Vagina (tissue), 2 donors: ENCODE data around the gene MIS18BP1.

Experiments
- POLR2A ChIP-seq, 2 donors: fragments of 450-650 bp; IDR thresholded peaks; one replicate each; pipeline ENCODE4 v1.6.1; 2017; ENCODE audit warnings: antibody characterized with exemption in 2 of 2, mild to moderate bottlenecking in 2 of 2, moderate library complexity in 2 of 2
- POLR2AphosphoS5 ChIP-seq, 2 donors: sonication (generic); formaldehyde crosslinking; IDR thresholded peaks; one replicate each; pipeline ENCODE4 v1.9.0; 2017; ENCODE audit warnings: antibody characterized with exemption in 2 of 2, mild to moderate bottlenecking in 2 of 2, low read depth in 1 of 2; ENCODE audit not compliant: insufficient read depth in 1 of 2
- TF ChIP-seq, protein P1 (sequence below), 3 experiments: fragments of 450-650 bp in 2 of 3; fragments of 200-600 bp in 1 of 3; sonication (generic) in 1 of 3; IDR thresholded peaks; one replicate each; pipeline ENCODE4 v1.5.1; 2017 to 2019; ENCODE audit warnings: antibody characterized with exemption in 3 of 3, mild to moderate bottlenecking in 2 of 3, moderate library complexity in 2 of 3

DNA sequence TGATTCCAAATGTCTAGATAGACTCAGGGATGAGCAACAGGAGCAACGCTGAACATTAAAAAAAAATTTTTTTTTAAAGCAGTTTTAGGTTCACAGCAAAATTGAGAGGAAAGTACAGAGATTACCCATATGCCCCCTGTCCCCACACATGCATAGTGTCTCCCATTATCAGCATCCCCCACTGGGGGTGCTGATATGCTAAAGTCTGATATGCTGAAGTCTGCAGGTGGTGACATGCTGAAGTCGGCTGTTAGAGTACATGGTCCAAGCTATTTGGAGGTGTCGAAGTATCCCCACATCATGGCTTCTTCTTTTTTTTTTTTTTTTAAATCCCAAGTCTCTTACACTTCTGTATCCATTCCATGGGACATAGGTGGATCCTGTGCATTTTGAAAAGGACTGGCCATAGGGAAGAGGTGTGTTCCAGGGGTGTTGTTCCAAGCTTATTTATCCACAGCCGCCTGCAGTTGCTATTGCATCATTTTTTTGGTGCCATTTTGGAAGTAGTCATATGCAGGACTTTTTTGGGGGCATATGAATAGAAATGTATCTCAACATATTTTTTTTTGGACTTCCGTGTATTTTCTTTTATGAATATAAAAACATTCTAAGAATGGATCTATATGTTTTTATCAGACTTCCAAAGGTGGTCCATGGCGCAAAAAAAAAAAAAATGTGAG lies 19.0 kb upstream of the MIS18BP1 start:
- TF ChIP-seq, protein P1, sequence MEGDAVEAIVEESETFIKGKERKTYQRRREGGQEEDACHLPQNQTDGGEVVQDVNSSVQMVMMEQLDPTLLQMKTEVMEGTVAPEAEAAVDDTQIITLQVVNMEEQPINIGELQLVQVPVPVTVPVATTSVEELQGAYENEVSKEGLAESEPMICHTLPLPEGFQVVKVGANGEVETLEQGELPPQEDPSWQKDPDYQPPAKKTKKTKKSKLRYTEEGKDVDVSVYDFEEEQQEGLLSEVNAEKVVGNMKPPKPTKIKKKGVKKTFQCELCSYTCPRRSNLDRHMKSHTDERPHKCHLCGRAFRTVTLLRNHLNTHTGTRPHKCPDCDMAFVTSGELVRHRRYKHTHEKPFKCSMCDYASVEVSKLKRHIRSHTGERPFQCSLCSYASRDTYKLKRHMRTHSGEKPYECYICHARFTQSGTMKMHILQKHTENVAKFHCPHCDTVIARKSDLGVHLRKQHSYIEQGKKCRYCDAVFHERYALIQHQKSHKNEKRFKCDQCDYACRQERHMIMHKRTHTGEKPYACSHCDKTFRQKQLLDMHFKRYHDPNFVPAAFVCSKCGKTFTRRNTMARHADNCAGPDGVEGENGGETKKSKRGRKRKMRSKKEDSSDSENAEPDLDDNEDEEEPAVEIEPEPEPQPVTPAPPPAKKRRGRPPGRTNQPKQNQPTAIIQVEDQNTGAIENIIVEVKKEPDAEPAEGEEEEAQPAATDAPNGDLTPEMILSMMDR (IDR thresholded peaks at IDR 0.05): no peak
- TF ChIP-seq POLR2A (IDR thresholded peaks at IDR 0.05) (no peak), POLR2AphosphoS5 (IDR thresholded peaks at IDR 0.05; ENCODE audit: insufficient read depth in 1 of 2, low read depth in 1 of 2) (no peak)
